ENCODE measurements around the gene CDK17.
"Not testable (repeated sequence)": the region's sequence is repeated elsewhere in the genome, so short reads cannot be mapped to it uniquely, and the experiment has no call there.

The CDK17 gene

GRCh38 chr12:96327346-96327745 lies 72.9 kb downstream of the CDK17 start:
- TF ChIP-seq CTCF (IDR thresholded peaks at IDR 0.05; ENCODE audit: low read depth, low read length): no peak
- H3K4me3 ChIP-seq (ENCODE audit: low read depth, low read length): no peak overlapping the region
- DNase-seq (ENCODE audit: low read depth, low spot score): no peak
- in situ Hi-C loops (cut with HindIII; ENCODE audit: low sequenced_read_pairs): no loop called here

GRCh38 chr12:96326628-96327227 lies 73.5 kb downstream of the CDK17 start:
- H3K4me3 ChIP-seq (ENCODE audit: low read depth, low read length): no peak overlapping the region
- TF ChIP-seq CTCF (IDR thresholded peaks at IDR 0.05; ENCODE audit: low read depth, low read length): no peak
- in situ Hi-C loops (cut with HindIII; ENCODE audit: low sequenced_read_pairs): no loop called here
- no peak for DNase-seq (ENCODE audit: low read depth, low spot score)

GRCh38 chr12:96323906-96324305 lies 76.3 kb downstream of the CDK17 start:
- no peak for TF ChIP-seq CTCF (IDR thresholded peaks at IDR 0.05; ENCODE audit: low read depth, low read length)

GRCh38 chr12:96322720-96323119 lies 77.5 kb downstream of the CDK17 start:
- H3K4me3 ChIP-seq (ENCODE audit: low read depth, low read length): no peak overlapping the region
- in situ Hi-C loops (cut with HindIII; ENCODE audit: low sequenced_read_pairs): no loop called here
- DNase-seq (ENCODE audit: low read depth, low spot score): no peak
- no peak for TF ChIP-seq CTCF (IDR thresholded peaks at IDR 0.05; ENCODE audit: low read depth, low read length)

More at GRCh38 chr12:96323906-96324305, 76.3 kb downstream of the CDK17 start:
- H3K4me3 ChIP-seq (ENCODE audit: low read depth, low read length): no peak overlapping the region
- in situ Hi-C loops (cut with HindIII; ENCODE audit: low sequenced_read_pairs): no loop called here
- DNase-seq (ENCODE audit: low read depth, low spot score): no peak

GRCh38 chr12:96321941-96322340 lies 78.3 kb downstream of the CDK17 start:
- in situ Hi-C loops (cut with HindIII; ENCODE audit: low sequenced_read_pairs): no loop called here
- TF ChIP-seq CTCF (IDR thresholded peaks at IDR 0.05; ENCODE audit: low read depth, low read length): no peak
- DNase-seq (ENCODE audit: low read depth, low spot score): no peak
- H3K4me3 ChIP-seq (ENCODE audit: low read depth, low read length): no peak overlapping the region

GRCh38 chr12:96317801-96318200 lies 82.4 kb downstream of the CDK17 start:
- H3K4me3 ChIP-seq (ENCODE audit: low read depth, low read length); DNase-seq (ENCODE audit: low read depth, low spot score); in situ Hi-C loops (cut with HindIII; ENCODE audit: low sequenced_read_pairs): not testable (repeated sequence)

- DNase-seq (ENCODE audit: low read depth, low spot score); H3K4me3 ChIP-seq (ENCODE audit: low read depth, low read length); in situ Hi-C loops (cut with HindIII; ENCODE audit: low sequenced_read_pairs): not testable (repeated sequence)
Observed at GRCh38 chr12:96315741-96316481, 84.3 kb downstream of the CDK17 start.
